Spleen (tissue), 11 donors: ENCODE data around the gene RBM47. TPM values are rescaled to one million over a fixed set of nuclear protein-coding genes. Genes with fewer than 3 reads are reported as not detected.

Source experiments
- DNase-seq: peaks from one replicate; pipeline ENCODE4 v3.0.0-alpha.2; 2020
- H3K27ac ChIP-seq, 8 donors: fragments of 200-600 bp; sonication (generic) in 7 of 8; 1 replicate in 4 of 8; 2 replicates in 4 of 8; pipeline versions ENCODE4 v1.5.0 to v1.8.0; 2016 to 2021; ENCODE audit warnings: inconsistent platforms in 4 of 8, mild to moderate bottlenecking in 4 of 8, moderate library complexity in 1 of 8
- H3K27me3 ChIP-seq, 7 donors: fragments of 200-600 bp; sonication (generic) in 6 of 7; replicated peaks in 1 of 7; 1 replicate in 4 of 7; 2 replicates in 3 of 7; pipeline versions ENCODE4 v1.5.0 to v1.8.0; 2016 to 2021; ENCODE audit warnings: inconsistent platforms in 3 of 7, mild to moderate bottlenecking in 1 of 7
- H3K36me3 ChIP-seq, 6 donors: fragments of 200-600 bp; sonication (generic) in 5 of 6; 1 replicate in 4 of 6; 2 replicates in 2 of 6; pipeline versions ENCODE4 v1.5.0 to v1.8.0; 2016 to 2021; ENCODE audit warnings: inconsistent platforms in 2 of 6
- H3K4me1 ChIP-seq, 6 donors: fragments of 200-600 bp; sonication (generic) in 5 of 6; 1 replicate in 3 of 6; 2 replicates in 3 of 6; pipeline versions ENCODE4 v1.5.0 to v1.8.0; 2016 to 2021; ENCODE audit warnings: inconsistent platforms in 3 of 6
- H3K4me3 ChIP-seq, 8 donors: fragments of 200-600 bp; sonication (generic) in 7 of 8; 1 replicate in 4 of 8; 2 replicates in 4 of 8; pipeline versions ENCODE4 v1.5.0 to v1.8.0; 2016 to 2021; ENCODE audit warnings: inconsistent platforms in 4 of 8, mild to moderate bottlenecking in 4 of 8, moderate library complexity in 2 of 8
- H3K9me3 ChIP-seq, 8 donors: fragments of 200-600 bp; sonication (generic) in 7 of 8; 1 replicate in 4 of 8; 2 replicates in 4 of 8; pipeline versions ENCODE4 v1.5.0 to v1.8.0; 2016 to 2021; ENCODE audit warnings: inconsistent platforms in 4 of 8
- POLR2A ChIP-seq, 3 donors: fragments of 450-650 bp; IDR thresholded peaks; one replicate each; pipeline ENCODE4 v1.5.1; 2017; ENCODE audit warnings: antibody characterized with exemption in 3 of 3, mild to moderate bottlenecking in 1 of 3
- POLR2AphosphoS5 ChIP-seq, 3 donors: sonication (generic); formaldehyde crosslinking; IDR thresholded peaks; one replicate each; pipeline ENCODE4 v1.5.1; 2017; ENCODE audit warnings: antibody characterized with exemption in 3 of 3
- WGBS, 5 donors: extraction: QIAGEN DNeasy Blood & Tissue Kit in 3 of 5; methylation state at CpG; one replicate each; pipeline versions ENCODE4 v1.1.5 to v1.1.7; 2013 to 2018; 5-methylcytosine and 5-hydroxymethylcytosine counted together
- intact Hi-C: fragments of 100-400 bp; cut with DNase I; formaldehyde crosslinking; loops from one replicate; pipeline ENCODE4 v1.15.0; 2023; ENCODE audit warnings: low total_unique reads
- polyA plus RNA-seq, 3 donors: library from polyadenylated mRNA; stranded (reverse); fragments of 200-250 nt; gene quantifications; one replicate each; pipeline ENCODE4 v1.2.1, GENCODE V29; 2013
- total RNA-seq, 7 donors: library from RNA; depleted of rRNA in 3 of 7; stranded (reverse); fragments of >200 nt in 3 of 7; fragmentation: NEBNext Ultra II Directional in 4 of 7; extraction: Animal tissue kit (Norgen Biotek cat#: 25700) in 4 of 7; gene quantifications; one replicate each; pipeline versions ENCODE4 v1.1.0 to v1.2.1, GENCODE V29; 2016 to 2021
- TF ChIP-seq, protein P1 (sequence below), 11 experiments: fragments of 200-600 bp in 7 of 11; fragments of 450-650 bp in 4 of 11; sonication (generic) in 4 of 11; IDR thresholded peaks in 8 of 11; conservative IDR thresholded peaks in 3 of 11; 1 replicate in 7 of 11; 2 replicates in 4 of 11; pipeline versions ENCODE4 v1.4.0 to v1.8.0; 2016 to 2021; ENCODE audit warnings: antibody characterized with exemption in 11 of 11, inconsistent platforms in 4 of 11, mild to moderate bottlenecking in 1 of 11
- donor health status: healthy with polysubstance abuse.
- donor health status: DM: no; HTN: no; CAD: no; lungs with moderate emphysema.
- donor health status: DM: no; HTN: no; CAD: no.
- donor health status: Bipolar disorder and iron deficiency.
- donor health status: healthy.
- donor health status: DM: no; HTN: no; CAD: no.
- donor health status: DM: yes; HTN: yes; CAD: no.

The RBM47 gene
- total and polyA plus RNA-seq, 10 donors, result 6.0 to 164 (median 77.9) TPM

DNA sequence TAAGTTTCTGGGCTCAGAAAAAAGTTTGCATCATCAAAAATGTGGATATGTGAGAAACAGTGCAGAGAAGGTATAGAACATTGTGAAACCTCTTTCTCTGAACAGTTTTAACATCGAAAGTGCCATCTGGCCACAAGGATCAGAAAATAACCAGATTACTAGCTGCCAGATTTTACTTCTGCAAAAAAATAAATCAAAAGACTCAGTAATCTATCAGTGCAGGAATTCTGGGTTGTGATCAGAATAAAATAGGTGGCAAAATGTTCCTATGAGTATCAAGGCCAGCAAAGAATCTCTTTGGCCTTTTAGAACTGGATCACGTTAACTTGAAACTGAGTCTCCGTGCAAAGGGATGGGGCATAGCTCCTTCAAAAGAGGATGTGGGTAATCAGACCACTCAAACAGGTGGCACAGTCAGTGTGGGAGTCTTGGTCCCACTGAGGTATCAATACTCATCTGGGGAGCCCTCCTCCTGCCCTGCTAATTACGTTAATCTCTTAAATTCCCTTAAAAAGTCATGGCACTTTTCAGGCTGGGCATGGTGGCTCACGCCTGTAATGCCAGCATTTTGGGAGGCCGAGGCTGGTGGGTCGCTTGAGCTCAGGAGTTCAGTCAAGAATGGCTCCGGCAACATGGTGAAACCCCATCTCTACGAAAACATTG is 26.7 kb upstream of the RBM47 start:
- Histone ChIP-seq H3K27me3 (no peaks in the 10 kb centered on the region), H3K27ac (peak overlapping the region in 7 of 8 donors; percentile 22 to 74 (median 52)), H3K36me3 (no peaks in the 10 kb centered on the region), H3K9me3 (no peaks in the 10 kb centered on the region), H3K4me3 (peak overlapping the region in 1 of 8 donors; percentile 33), H3K4me1 (peaks cover 0 to 24% (median 6%) of the 10 kb centered on the region in 6 donors)
- intact Hi-C loops, result no loop called here
- 65 to 71% (median 70%) methylated on average over 9 of the region's 9 CpGs for WGBS, 5 donors
- DNase-seq, result no peak
- TF ChIP-seq POLR2A (IDR thresholded peaks at IDR 0.05) (no peak), POLR2AphosphoS5 (IDR thresholded peaks at IDR 0.05) (no peak)
- TF ChIP-seq, protein P1, sequence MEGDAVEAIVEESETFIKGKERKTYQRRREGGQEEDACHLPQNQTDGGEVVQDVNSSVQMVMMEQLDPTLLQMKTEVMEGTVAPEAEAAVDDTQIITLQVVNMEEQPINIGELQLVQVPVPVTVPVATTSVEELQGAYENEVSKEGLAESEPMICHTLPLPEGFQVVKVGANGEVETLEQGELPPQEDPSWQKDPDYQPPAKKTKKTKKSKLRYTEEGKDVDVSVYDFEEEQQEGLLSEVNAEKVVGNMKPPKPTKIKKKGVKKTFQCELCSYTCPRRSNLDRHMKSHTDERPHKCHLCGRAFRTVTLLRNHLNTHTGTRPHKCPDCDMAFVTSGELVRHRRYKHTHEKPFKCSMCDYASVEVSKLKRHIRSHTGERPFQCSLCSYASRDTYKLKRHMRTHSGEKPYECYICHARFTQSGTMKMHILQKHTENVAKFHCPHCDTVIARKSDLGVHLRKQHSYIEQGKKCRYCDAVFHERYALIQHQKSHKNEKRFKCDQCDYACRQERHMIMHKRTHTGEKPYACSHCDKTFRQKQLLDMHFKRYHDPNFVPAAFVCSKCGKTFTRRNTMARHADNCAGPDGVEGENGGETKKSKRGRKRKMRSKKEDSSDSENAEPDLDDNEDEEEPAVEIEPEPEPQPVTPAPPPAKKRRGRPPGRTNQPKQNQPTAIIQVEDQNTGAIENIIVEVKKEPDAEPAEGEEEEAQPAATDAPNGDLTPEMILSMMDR (IDR thresholded peaks at IDR 0.05 in 8 of 11, conservative IDR thresholded peaks at IDR 0.05 in 3 of 11), result no peak

DNA sequence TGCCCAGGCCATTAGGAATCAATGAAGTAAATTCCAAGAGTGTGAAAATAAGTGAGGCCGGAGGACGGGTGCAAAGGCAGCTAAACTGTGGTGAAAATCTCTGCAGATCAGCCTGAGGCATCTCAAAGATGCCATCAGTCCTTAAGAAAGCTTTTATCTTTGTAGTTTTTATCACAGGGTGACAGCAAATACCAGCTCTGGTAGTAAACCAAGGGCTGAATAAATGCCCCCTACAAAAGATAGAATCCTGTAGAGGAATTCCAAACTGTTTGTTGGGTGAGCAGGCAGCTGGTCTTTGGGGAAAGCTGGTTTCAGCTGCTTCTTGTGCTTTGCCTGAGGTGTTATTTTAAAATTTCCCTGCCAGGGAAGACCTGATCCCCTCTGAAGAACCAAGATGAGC is 21.6 kb upstream of the RBM47 start:
- DNase-seq, result no peak
- no peak overlapping the region for H3K4me3 ChIP-seq
- intact Hi-C loops, result no loop called here
- H3K9me3 ChIP-seq, result no peaks in the 10 kb centered on the region
- no peaks in the 10 kb centered on the region for H3K27me3 ChIP-seq
- TF ChIP-seq POLR2AphosphoS5 (IDR thresholded peaks at IDR 0.05), result no peak
- TF ChIP-seq, protein P1 (IDR thresholded peaks at IDR 0.05 in 8 of 11, conservative IDR thresholded peaks at IDR 0.05 in 3 of 11), result no peak
- TF ChIP-seq POLR2A (IDR thresholded peaks at IDR 0.05), result no peak
- 77 to 91% (median 88%) methylated on average over 2 of the region's 2 CpGs for WGBS, 5 donors
- no peak overlapping the region for H3K27ac ChIP-seq
- H3K36me3 ChIP-seq, result no peaks in the 10 kb centered on the region
- peaks cover 0 to 32% (median 5%) of the 10 kb centered on the region in 6 donors for H3K4me1 ChIP-seq

DNA sequence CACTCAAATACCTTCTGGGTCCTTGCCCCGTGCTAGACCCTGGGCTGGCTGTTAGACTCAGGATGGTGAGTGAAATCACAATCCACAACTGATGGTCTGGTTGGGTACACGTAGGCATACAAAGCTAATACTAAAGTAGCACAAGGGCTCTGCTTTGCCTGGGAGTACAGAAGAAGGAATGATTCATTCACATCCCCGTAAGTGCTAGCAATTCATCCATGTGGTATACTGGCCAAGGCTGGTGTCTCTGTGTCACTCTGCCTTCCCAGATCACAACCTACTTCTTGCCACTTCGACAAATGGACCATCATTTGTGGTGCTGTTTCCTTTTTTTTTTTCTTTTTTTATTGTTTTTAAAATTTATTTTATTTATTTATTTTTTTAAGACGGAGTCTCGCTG is 19.7 kb upstream of the RBM47 start:
- intact Hi-C loops, result no loop called here
- H3K9me3 ChIP-seq, result no peaks in the 10 kb centered on the region
- peak overlapping the region in 6 of 8 donors; percentile 2 to 62 (median 46) for H3K27ac ChIP-seq
- WGBS, 5 donors, result 67 to 86% (median 76%) methylated on average over 6 of the region's 6 CpGs
- no peaks in the 10 kb centered on the region for H3K27me3 ChIP-seq
- TF ChIP-seq POLR2A (IDR thresholded peaks at IDR 0.05) (no peak), POLR2AphosphoS5 (IDR thresholded peaks at IDR 0.05) (no peak)
- TF ChIP-seq, protein P1 (IDR thresholded peaks at IDR 0.05 in 8 of 11, conservative IDR thresholded peaks at IDR 0.05 in 3 of 11), result no peak
- no peaks in the 10 kb centered on the region for H3K36me3 ChIP-seq
- no peak overlapping the region for H3K4me3 ChIP-seq
- H3K4me1 ChIP-seq, result peaks cover 0 to 22% (median 0%) of the 10 kb centered on the region in 6 donors
- DNase-seq, result no peak

GRCh38 chr4:40648742-40649281 is 19.1 kb upstream of the RBM47 start:
- no peak overlapping the region for H3K4me3 ChIP-seq
- H3K9me3 ChIP-seq, result no peaks in the 10 kb centered on the region
- H3K36me3 ChIP-seq, result no peaks in the 10 kb centered on the region
- no peak for DNase-seq
- peaks cover 0 to 17% (median 0%) of the 10 kb centered on the region in 6 donors for H3K4me1 ChIP-seq
- no peaks in the 10 kb centered on the region for H3K27me3 ChIP-seq
- TF ChIP-seq POLR2A (IDR thresholded peaks at IDR 0.05) (no peak), POLR2AphosphoS5 (IDR thresholded peaks at IDR 0.05) (peak in 2 of 3 donors; percentile 15 to 58)
- WGBS, 5 donors, result 52 to 76% (median 58%) methylated on average over 9 of the region's 9 CpGs
- H3K27ac ChIP-seq, result peak overlapping the region in 7 of 8 donors; percentile 18 to 62 (median 44)
- intact Hi-C loops, result no loop called here
